Measurements from ENCODE around the gene FRMD3.
A peak's percentile ranks its signal among the peaks of the same experiment; 100 is the strongest.

FRMD3 gene

GRCh38 chr9:83472221-83472665 lies 66.0 kb downstream of the FRMD3 start:
- DNase-seq = peak; percentile 80

- DNase-seq = no peak
Observed at GRCh38 chr9:83471241-83471640, 67.0 kb downstream of the FRMD3 start.

- DNase-seq = no peak
Observed at GRCh38 chr9:83469722-83470121, 68.5 kb downstream of the FRMD3 start.

DNA sequence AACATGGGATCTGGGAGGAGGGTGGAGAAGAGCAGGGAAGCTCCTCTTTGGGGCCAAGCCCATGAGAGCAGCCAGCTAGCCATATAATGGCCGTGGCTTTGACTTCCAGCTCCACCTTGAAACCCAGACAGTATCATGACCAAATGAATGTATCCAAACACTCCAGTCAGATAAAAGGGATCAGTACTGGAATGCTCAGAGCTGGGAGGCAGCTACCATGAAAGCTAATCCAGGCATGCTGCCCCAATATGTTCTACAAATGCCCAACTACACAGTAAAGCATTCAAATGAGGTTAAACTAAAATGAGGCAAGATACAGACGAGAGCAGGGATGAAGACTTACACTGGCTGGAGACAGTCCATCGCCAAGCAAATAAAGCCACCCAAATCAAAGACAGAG lies 69.4 kb downstream of the FRMD3 start:
- DNase-seq = no peak

DNA sequence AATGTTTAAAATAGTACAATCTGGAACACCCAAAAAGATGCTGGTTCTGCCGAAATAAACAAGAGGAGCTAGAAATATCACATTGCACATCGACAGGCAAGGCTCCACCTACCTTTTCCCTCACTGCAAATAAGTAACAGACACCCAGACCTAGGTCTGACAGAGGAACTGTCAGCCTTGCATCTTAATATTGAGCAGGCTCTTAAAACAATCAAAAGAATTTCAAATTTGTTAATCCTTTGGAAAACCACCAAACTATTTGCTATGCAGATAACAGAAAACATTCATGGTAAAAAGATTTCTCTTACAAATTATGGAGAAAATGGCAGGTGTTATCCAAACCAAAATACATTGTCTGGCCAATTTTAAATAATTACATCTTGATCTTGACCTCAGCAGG lies 71.3 kb downstream of the FRMD3 start:
- DNase-seq = no peak

DNA sequence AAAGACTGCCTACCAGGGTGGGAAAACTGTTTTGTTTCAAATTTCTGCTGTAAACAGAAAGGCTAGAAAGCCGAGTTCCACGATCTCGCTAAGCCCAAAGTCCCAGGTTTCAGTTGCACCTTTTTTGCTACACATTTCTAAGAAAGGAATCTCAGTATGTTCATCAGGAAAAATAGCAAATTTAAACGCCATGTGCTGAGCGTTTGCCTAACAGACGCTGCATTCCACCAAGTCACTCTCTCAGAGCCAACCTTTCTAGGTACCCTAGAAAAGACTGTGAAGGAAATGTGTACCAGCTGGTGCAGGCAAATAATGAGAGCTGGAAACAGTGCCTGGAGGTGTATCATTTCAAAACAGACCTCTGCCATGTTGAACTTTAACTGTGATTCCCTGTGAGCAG lies 71.8 kb downstream of the FRMD3 start:
- no peak for DNase-seq

DNA sequence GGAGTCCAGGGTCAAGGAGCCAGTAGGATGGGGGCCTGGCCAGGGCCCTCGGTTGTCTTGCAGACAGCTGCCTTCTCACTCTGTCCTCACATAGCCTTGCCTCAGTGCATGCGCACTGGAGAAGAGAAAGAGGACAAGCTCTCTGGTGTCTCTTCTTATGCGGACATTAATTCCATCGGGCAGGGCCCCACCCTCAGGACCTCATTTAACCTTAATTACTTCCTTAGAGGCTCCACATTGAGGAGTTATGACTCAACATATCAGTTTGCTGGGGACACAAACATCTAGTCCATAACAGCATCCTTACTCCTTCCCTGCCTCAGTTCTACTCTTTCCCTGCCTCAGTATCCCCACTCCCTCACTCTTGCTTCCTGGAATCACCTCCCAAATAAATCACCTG lies 78.4 kb downstream of the FRMD3 start:
- DNase-seq = no peak

- DNase-seq = no peak
Observed at GRCh38 chr9:83458530-83458929, 79.7 kb downstream of the FRMD3 start.

- DNase-seq = no peak
Observed at GRCh38 chr9:83457005-83457404, 81.2 kb downstream of the FRMD3 start.

GRCh38 chr9:83456226-83456625 lies 82.0 kb downstream of the FRMD3 start:
- no peak for DNase-seq

DNA sequence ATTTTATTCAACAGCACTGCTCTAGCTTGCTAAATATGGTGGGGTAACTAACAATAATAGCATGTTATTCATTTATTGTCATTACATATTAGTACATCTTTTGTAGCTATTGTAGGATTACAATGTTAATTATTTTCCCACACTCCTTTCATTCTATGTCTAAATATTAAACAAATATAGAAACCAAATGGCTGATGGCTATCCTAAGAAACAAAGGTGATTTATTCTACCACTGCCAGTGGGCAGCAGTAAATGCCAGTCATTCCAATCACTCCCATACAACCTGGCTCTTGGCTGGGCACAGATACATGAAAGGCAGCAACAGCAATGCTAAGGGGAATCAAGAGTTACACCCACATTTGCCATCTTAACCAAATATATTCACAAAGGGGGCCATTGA lies 84.1 kb downstream of the FRMD3 start:
- no peak for DNase-seq

GRCh38 chr9:83451308-83451707 lies 86.9 kb downstream of the FRMD3 start:
- DNase-seq = peak; percentile 34

DNA sequence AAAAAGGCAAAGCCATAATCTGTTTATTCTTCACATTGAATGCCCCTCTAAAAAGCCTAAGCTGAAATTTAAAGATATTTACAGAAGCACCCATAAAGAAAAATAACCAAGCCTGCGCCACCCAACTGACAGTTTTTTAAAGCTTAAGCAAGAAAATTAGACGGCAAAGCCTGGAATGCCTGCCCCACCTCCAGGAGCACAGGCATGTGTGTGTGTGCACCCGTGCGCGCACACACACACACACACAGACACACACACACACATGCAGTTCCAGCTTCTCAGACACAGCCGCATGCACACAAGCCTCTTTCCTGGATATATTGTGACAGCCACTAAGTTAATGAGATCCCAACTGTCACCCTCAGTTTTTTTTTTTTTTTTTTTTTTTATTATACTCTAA lies 88.2 kb downstream of the FRMD3 start:
- DNase-seq = no peak

DNA sequence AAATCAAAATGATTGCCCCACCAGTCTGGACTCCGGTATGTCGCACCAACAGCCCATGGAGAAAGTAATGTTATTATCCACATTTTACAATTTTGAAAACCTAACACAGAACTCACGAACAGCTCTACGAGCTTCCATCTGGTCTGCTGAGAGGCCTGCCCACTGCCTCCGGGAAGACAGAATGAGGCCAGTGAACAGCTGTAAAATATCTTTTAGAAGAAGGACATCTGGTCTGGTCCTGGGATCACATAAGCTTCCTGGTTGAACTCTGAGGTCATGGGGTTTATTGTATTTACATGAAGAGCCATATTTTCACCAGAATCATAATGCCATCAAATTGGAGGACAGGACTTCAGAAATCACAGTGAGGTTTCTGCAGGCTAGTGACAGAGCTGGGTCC lies 89.0 kb downstream of the FRMD3 start:
- no peak for DNase-seq

GRCh38 chr9:83448626-83449025 lies 89.6 kb downstream of the FRMD3 start:
- DNase-seq = no peak

DNA sequence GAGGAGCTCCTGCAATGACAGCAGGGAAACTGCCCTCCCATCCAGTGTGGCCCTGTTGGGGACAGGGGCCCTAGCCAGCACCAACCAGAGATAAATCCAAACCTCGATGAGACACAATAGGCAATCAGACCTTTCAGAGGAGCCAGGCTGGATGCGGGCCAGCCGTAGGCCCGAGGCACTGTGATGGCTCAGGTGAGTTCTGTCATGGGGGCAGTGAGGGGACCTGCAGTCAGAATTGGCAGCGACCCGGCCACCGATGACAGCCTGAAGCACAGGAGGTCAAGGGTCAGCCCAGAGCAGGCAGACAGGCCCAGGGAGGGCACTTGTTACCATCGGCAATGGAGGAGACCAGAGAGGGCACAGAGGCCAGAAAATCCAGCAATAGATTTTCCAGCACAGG lies 90.8 kb downstream of the FRMD3 start:
- no peak for DNase-seq

GRCh38 chr9:83445703-83446265 lies 92.4 kb downstream of the FRMD3 start:
- DNase-seq = peak; percentile 55

DNA sequence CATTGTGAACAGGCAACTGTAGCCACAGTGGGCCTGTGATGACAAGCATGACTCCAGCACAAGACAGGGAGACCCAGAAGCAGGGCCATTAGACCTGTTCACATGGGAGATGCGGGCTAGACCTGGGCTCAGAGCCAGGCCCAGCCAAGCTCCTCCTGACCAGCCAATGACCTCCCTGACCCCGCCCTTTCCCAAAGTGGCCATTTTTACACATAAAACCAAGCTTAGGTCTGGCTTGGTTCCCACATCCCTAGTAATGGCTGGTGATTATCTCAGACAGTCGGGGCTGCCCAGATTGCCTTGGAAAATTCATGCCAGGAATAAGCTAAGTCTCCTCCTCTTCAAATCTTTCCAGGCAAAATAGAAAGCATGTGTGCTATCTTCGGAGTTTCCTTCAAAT lies 94.1 kb downstream of the FRMD3 start:
- DNase-seq = no peak

- no peak for DNase-seq
Observed at GRCh38 chr9:83441390-83441789, 96.8 kb downstream of the FRMD3 start.

DNA sequence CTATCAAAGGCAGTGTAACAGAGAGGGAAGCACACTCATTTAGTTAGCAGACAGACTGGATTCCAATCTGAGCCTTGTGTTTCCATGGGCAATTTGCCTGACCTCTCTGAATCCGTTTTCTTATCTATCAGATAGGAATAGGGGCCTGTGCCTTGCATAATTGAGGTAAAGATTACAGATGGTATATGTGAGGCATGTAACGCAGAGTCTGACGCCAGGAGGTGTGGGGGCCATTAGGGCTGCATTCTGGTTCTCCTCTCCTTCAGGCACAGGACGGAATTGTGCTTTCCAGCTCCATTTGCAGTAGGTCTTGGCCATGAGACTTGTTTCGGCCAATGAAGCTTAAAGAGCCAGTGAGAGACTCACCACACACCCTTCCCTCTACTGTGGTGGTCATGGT lies 97.6 kb downstream of the FRMD3 start:
- no peak for DNase-seq

GRCh38 chr9:83435301-83435700 lies 102.9 kb downstream of the FRMD3 start:
- no peak for DNase-seq

DNA sequence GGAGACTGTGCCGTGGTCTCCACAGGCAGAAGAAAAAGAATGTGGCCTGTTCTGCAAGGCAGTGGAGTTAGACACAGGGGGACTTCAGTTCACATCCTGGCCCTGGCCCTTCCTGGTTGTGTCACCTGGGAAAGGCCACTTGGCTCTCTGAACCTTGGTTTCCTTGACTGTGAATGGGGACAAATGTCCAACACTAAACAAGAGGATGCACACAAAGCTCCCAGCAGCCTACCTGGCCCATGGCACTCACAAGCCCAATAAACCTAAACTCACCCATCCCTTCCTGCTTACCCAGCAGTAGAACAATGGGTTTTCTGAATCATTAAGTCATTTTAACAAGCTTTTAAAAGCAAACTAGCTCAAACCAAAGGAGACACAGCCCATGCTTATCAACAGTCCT lies 103.9 kb downstream of the FRMD3 start:
- no peak for DNase-seq

- DNase-seq = no peak
Observed at GRCh38 chr9:83433846-83434245, 104.4 kb downstream of the FRMD3 start.

DNA sequence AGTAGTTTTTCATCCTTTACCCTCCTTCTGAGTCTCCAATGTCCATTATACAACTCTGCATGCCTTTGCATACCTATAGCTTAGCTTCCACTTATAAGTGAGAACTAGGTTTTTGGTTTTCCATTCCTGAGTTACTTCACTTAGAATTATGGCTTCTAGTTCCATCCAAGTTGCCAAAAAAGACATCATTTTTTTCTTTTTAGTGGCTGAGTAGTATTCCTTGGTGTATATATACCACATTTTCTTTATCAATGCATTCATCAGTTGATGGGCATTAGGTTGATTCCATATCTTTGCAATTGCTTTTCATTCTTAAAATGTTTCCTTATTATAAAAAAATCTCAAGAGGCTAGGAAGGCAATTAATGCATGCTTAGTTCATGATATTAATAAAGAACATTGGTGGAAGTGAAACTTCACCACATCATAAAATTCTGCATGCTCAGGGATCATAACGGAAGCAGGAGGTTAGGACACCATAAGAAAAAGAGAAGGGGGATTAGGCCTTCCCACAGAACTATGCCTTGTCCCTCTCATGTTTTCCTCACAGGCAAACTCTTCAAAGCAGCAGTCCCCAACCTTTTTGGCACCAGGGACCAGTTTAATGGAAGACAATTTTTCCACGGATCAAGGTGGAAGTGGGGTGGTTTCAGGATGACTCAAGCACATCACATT lies 105.2 kb downstream of the FRMD3 start:
- no peak for DNase-seq

DNA sequence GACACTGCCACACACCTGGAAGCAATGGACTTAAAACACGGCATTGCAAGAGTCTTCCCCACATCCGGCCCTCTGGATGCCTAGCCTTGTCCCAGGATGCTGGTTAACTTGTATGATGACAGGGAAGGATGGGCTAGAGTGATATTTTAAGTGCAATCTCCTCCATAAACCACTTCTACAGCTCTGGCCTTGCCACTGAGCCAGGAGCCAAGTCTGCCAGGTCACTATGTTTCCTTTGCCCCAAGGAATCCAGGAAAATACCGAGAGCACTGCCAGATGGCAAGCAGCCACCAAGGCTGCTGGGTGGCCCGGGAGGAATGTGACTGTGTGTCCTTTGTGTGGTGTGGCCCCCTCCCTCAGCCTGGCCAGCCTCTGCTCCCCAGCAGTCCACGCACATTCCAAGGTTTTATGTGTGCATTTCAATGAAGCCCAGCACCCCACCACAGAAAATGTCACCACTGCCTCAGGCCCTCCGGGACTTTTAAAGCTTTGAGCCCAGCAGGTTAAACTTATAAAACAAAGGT lies 106.0 kb downstream of the FRMD3 start:
- peak; percentile 94 for DNase-seq

All from fibroblast of skin of back (primary cell).